Bronchial epithelial cell (primary cell): Measurements from ENCODE around the gene ENPP6. TPM values are rescaled to one million over a fixed set of nuclear protein-coding genes. Genes with fewer than 3 reads are reported as not detected.

Experiments
- DNase-seq: peaks from one replicate; pipeline ENCODE4 v3.0.0-alpha.2; 2010; ENCODE audit warnings: low read depth
- FAIRE-seq: peaks from 2 replicates; lab custom pipeline; 2011; peaks lifted over from hg19 to GRCh38; lab: Jason Lieb, UNC
- H3K27me3 ChIP-seq: 2 replicates; pipeline ENCODE4 v1.5.1; 2011; ENCODE audit warnings: low read length; ENCODE audit not compliant: control insufficient read depth, insufficient read depth
- H3K36me3 ChIP-seq: 2 replicates; pipeline ENCODE4 v1.5.1; 2011; ENCODE audit warnings: low read length; ENCODE audit not compliant: control insufficient read depth, insufficient read depth
- H3K4me3 ChIP-seq: 2 replicates; pipeline ENCODE4 v1.5.1; 2011; ENCODE audit warnings: mild to moderate bottlenecking, low read depth, low read length, control low read depth
- CTCF ChIP-seq: IDR thresholded peaks from 2 replicates; pipeline ENCODE4 v1.5.1; 2011; ENCODE audit warnings: mild to moderate bottlenecking, moderate library complexity, low read length, control low read depth, inconsistent platforms; ENCODE audit not compliant: insufficient read depth, severe bottlenecking
- total RNA-seq: library from RNA; depleted of rRNA; stranded (reverse); fragments of >200 nt; gene quantifications from 2 replicates; pipeline ENCODE4 v1.2.1, GENCODE V29; 2014

Gene ENPP6
- total RNA-seq, 1 donor from 2014 or later, result not detected

- Histone ChIP-seq H3K27me3 (peaks cover 1% of the 10 kb centered on the region), H3K36me3 (no peaks in the 10 kb centered on the region), H3K4me3 (no peak overlapping the region)
- DNase-seq, result no peak
- FAIRE-seq, result no peak
- no peak for TF ChIP-seq CTCF
These were observed 106.3 kb downstream of the ENPP6 start for GRCh38 chr4:184111233-184111832.

- no peak for TF ChIP-seq CTCF
- Histone ChIP-seq H3K4me3 (no peak overlapping the region), H3K27me3 (peaks cover 1% of the 10 kb centered on the region), H3K36me3 (no peaks in the 10 kb centered on the region)
- no peak for DNase-seq
- FAIRE-seq, result no peak
These were observed 107.0 kb downstream of the ENPP6 start for GRCh38 chr4:184110452-184111224.

- no peaks in the 10 kb centered on the region for H3K36me3 ChIP-seq
- DNase-seq, result no peak
- peaks cover 1% of the 10 kb centered on the region for H3K27me3 ChIP-seq
- no peak for TF ChIP-seq CTCF
- no peak overlapping the region for H3K4me3 ChIP-seq
- no peak for FAIRE-seq
These were observed 109.6 kb downstream of the ENPP6 start for GRCh38 chr4:184108006-184108501.

- FAIRE-seq, result no peak
These were observed 113.1 kb downstream of the ENPP6 start for GRCh38 chr4:184104419-184105101.

More at GRCh38 chr4:184104419-184105101, 113.1 kb downstream of the ENPP6 start:
- Histone ChIP-seq H3K36me3 (no peaks in the 10 kb centered on the region), H3K4me3 (no peak overlapping the region), H3K27me3 (no peaks in the 10 kb centered on the region)
- DNase-seq, result no peak
- TF ChIP-seq CTCF, result no peak
